HG03135 (cell line): ENCODE data around the gene CSTPP1.
"Not testable (repeated sequence)": the region's sequence is repeated elsewhere in the genome, so short reads cannot be mapped to it uniquely, and the experiment has no call there.

Source experiments
- ATAC-seq: cut with Tn5 transposase; IDR thresholded peaks from one replicate; pipeline ENCODE4 v1.9.1; 2021; ENCODE audit warnings: mild to moderate bottlenecking, moderate library complexity; ENCODE audit not compliant: unreplicated experiment

Gene CSTPP1

GRCh38 chr11:46952553-46952952 is 16.0 kb downstream of the CSTPP1 start:
- no peak for ATAC-seq

DNA sequence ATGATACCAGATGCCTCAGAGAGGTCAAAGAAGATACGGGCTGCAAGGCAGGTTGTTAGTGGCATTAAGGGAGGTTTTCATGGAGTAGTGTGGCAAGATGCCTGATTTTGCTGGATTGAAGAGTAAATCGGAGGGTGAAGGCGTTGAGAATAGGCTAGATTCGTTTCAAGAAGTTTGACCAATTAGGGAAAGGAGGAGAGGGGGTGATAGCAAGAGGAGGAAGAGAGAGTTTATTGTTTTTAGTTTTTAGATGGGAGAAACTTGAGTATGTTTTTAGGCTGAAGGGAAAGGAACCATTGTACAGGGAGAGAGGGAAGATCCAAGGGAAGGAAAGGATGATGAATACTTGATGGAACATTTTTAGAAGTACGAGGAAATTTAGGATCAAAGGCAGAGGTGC is 16.5 kb downstream of the CSTPP1 start:
- ATAC-seq = no peak

- ATAC-seq = no peak
These were observed 22.2 kb downstream of the CSTPP1 start for GRCh38 chr11:46958777-46959176.

DNA sequence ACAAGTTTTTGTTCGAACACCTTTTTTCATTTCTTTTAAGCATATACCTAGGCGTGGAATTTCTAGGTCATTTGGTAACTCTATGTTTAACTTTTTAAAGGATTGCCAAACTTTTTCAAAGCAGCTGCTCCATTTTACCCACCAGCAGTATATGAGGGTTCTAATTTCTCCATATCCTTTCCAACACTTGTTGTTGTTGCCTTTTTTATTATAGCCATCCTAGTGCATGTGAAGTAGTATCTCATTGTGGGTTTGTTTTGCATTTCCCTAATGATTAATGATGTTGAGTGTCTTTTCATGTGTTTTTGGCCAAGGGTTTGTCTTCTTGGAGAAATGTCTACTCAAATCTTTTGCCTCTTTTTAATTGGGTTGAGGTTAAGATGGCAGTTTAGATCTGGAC is 24.5 kb downstream of the CSTPP1 start:
- no peak for ATAC-seq

DNA sequence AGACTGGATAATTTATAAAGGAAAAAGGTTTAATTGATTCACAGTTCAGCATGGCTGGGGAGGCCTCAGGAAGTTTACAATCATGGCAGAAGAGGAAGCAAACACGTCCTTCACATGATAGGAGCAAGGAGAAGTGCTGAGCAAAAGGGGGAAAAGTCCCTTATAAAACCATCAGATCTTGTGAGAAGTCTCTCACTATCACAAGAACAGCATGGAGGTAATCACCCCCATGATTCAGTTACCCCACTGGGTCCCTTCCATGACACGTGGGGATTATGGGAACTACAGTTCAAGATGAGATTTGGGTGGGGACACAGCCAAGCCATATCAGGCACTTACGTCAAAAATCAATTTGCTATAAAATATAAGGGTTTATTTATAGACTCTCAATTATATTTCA is 25.3 kb downstream of the CSTPP1 start:
- not testable (repeated sequence) for ATAC-seq

- ATAC-seq = no peak
These were observed 27.3 kb downstream of the CSTPP1 start for GRCh38 chr11:46963844-46964243.

GRCh38 chr11:46966773-46967172 is 30.2 kb downstream of the CSTPP1 start:
- ATAC-seq = no peak

- ATAC-seq = no peak
These were observed 31.4 kb downstream of the CSTPP1 start for GRCh38 chr11:46967962-46968361.

DNA sequence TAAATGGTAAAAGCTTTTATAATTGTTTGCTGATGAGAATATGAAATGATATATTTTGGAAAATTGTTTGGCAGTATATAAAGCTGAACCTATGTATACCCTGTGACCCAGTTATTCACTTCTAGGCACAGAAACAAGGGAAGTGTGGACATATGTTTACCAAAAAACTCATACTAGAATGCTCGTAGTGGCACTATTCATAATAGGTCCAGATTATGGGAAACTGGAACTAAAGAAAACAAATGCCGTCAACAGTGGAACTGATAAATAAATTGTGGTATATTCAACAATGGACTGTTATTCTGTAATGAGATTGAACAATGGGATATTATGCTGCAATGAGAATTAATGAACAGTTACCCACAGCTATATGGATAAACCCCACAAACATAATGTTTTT is 32.8 kb downstream of the CSTPP1 start:
- ATAC-seq = no peak

DNA sequence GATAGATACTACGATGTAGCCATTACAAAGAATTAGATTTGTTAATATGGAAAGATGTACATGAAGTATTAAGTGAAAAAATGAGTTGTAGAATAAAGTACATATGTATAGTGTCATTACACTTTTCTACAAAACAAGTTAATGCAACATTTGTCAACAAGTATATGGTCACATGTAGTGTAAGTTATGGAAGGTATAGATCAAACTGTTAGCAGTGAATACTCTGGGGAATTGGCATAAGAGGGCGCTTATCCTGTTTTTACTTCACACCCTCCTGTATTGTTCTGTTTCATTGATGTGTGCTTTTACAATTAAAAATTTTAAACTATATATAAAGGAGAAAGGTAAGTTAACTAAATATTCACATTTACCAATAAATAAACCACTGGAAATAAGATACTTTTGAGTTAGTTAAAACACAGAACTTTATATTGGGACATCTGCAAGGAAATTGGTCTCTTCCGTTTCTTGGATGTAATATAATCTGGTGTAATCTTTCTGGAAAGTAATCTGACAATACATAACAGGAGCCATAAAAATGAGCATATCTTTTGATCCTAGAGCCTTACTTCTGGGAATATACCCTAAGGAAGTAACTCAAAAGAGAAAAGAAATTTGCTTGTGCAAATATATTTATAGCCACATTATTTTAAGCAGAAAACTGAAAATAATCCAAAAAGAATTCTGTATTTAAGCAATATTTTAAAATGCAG is 34.5 kb downstream of the CSTPP1 start:
- no peak for ATAC-seq

GRCh38 chr11:46972343-46972742 is 35.8 kb downstream of the CSTPP1 start:
- no peak for ATAC-seq

DNA sequence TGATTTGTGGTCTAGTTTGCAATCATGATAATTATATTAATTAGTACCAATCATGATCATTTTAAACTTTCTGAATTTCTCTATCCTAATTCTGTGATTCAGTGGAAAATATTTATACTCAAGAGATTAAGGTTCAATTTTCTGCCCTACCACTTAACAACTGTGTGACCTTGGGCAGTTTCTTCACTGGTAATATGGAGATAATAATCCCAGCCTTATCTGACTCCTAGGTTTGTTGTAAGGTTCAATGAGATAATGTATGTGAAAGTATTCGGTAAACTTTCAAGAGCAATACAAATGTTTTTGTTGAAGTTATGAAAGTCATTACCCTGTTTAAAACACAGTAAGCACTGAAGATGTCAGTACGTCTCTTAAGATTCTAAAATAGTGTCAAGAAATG is 36.3 kb downstream of the CSTPP1 start:
- ATAC-seq = no peak

DNA sequence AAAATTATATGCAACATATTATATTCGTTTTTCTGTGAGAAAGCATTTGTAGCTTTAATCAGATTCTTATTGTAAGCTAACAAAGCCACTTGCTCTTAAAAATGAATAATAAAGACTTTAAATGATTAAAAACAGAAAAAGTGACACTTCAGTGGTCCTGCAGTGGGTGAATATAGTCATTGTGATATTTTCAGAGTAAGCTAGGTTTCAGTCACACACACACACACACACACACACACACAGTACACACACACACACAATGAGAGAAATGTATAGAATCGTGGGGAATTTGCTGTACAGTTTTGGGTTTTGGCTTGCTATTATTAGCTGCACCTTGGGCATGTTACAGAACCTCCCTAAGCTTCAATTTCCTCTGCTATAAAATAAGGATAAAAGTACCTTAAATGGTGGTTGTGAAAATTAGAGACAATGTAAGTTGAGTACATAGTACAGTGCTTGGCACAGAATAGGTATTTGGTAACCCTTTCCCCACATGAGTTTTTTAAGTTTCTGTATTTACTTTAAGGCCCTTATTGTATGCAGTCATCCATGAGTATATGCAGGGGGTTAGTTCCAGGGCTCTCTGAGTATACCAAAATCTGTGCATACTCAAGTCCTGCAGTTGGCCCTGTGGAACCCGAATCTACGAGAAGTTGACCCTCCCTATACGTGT is 39.8 kb downstream of the CSTPP1 start:
- ATAC-seq = no peak

DNA sequence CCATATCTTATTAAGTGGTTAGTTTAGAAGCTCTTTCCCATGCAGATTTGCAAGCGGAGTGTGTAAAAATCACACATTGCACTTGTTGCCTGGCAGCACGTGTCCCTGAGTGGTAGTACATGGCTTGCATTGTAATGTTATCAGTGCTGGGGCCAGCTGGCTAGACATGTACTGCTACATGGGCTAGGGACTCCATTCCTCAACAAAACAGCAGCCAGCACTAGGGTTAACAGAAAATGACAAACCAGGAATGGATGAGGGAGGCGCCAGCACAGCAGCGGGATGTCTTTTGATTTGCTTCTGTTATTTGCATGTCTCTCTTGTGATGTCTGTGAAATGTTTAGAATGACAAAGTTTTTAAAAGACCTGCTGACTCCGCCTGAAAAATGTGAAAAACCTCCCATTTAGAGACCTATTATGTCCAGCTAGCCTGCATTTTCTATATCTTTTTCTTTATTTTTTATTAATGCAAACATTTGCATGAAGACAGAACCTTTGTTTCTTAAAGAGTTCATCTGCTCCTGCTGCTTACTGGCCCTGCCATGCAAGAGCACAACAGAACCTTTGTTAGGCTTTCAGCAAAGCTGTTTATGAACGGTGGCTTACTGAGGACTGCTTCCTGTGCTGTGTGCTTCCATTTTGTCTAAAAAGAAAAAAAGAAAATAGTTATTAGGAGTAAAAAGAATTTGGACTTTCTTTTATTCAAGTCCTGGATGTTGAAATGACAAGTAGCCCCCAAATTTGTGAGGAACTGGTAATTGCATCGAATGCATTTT is 40.7 kb downstream of the CSTPP1 start:
- ATAC-seq = no peak

GRCh38 chr11:46978005-46978491 is 41.5 kb downstream of the CSTPP1 start:
- ATAC-seq = no peak

DNA sequence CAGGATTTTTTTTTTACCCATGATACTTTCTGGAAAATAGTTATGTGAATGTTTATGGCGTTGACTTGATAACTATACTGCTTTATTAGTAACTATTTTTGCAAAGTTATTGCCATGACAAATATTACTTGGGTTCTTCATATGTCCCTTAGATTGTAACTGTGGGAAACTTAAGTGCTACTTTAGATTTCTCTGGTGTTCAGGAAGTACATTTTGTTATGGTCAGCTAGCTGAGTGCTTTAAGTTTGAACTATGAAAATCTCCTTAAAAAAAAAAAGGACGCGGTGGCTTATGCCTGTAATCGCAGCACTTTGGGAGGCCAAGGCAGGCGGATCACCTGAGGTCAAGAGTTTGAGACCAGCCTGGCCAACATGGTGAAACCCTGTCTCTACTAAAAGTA is 42.8 kb downstream of the CSTPP1 start:
- ATAC-seq = no peak

DNA sequence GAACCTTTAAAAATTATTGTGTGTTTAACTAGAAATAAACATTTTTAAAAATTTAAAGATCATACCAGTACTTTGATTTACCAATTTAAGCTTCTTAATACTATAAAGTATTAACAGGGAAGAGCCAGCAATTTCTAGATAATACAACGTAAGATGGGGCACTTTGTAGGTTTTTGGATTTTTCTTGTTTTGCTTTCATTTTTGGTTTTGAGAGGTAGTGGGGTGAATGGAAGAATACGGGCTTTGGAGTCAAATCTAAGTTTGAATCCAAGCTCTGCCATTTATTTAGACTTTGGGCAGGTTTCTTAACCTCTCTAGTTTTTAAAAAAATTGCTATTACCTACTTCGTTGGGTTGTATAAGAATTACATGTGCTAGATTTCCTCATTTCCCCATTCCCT is 44.9 kb downstream of the CSTPP1 start:
- no peak for ATAC-seq

DNA sequence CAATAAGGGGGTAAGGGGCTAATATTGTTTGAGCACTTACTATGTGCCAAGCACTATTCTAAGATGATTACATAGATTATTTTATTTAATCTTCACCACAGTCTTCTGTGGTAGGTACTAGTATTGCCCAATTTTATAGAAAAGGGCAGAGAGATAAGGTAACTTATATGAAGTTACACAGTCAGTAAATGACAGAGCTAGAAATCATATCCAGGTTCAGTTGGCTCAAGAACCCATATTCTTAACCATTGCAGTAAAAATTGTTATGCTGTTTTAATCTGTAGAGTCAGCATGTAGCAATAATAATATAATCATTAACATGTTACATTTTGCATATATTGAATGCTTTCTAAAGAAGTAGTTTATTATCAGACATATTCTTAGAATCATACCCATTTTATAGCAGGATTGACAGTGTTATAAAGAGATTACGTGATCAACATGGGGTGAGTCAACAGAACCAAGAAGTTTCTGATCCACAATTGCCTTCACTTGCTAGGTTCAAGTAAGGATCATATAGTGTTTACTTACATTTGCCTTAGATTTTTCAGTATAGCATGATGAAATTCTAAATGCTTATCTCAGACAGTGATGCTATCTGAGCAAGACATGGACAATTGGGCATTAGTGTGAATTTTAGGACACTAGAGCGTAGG is 46.4 kb downstream of the CSTPP1 start:
- no peak for ATAC-seq

- ATAC-seq = no peak
These were observed 47.0 kb downstream of the CSTPP1 start for GRCh38 chr11:46983598-46983997.

DNA sequence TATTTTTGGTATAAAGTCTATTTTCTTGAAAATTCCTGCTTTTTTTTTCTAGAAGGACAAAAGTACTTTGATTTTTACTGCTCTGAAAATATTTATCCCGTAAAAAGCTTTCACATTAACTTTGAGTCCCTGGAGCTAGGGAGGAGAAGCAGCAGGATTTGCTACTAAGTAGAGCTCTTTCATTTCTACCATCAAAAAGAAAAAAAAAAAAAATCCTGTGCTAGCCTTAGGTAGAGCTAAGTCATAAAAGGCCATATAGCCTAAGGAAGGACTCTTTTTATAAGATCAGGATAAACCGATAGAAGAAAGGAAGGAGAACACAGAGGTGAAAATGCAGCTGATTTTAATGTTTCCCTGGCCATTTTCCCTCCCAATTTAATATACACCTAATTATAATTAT is 48.0 kb downstream of the CSTPP1 start:
- no peak for ATAC-seq

- ATAC-seq = no peak
These were observed 48.4 kb downstream of the CSTPP1 start for GRCh38 chr11:46984987-46985386.
